Inferior parietal cortex (tissue), 1 donor: Measurements from ENCODE around the gene ITPA.
"Not testable (repeated sequence)": the region's sequence is repeated elsewhere in the genome, so short reads cannot be mapped to it uniquely, and the experiment has no call there.

Experiments
- DNase-seq: peaks from one replicate; pipeline ENCODE4 v3.0.0-alpha.2; 2016; ENCODE audit errors: extremely low spot score

The ITPA gene

DNA sequence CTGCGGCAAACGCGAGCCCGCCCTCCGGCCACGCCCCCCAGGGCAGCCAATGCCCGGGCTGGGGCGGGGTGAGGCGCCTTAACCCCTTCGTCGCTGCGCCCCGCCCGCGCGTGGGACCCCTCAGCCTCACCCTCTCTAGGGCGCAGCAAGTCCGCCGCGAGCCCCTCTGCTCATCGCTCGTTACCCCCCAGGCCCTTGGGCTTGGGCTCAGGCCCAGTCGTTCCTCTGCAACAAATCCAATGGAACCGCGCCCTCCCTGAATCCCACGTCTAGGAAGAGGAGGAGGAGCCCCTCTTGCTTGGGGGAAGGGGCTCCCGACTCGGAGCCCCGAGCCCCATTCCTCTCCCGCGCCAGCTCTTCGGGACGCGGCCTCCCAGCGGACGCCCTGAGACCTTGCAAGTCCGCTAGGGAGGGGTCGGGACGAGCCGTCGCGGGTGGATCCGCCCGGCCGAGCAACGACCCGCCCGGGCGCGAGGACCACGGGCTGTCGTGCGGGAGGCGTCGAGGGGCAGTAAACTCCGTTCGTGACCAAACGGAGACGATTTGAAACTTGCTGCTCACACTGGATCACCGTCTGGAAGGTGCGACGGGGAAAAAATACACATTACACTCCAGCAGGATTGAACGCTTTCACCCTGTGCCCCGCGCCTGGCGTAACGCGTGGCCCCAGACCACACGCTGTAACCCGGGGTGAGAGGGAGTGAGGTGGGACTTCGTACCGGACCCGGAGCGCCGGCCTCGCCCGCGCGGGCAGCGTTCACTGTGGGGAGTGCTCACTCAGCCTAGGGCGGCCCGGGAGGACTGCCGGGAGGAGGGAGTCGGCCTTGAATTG, 35.5 kb upstream of the ITPA start:
- DNase-seq: peak; percentile 79

DNA sequence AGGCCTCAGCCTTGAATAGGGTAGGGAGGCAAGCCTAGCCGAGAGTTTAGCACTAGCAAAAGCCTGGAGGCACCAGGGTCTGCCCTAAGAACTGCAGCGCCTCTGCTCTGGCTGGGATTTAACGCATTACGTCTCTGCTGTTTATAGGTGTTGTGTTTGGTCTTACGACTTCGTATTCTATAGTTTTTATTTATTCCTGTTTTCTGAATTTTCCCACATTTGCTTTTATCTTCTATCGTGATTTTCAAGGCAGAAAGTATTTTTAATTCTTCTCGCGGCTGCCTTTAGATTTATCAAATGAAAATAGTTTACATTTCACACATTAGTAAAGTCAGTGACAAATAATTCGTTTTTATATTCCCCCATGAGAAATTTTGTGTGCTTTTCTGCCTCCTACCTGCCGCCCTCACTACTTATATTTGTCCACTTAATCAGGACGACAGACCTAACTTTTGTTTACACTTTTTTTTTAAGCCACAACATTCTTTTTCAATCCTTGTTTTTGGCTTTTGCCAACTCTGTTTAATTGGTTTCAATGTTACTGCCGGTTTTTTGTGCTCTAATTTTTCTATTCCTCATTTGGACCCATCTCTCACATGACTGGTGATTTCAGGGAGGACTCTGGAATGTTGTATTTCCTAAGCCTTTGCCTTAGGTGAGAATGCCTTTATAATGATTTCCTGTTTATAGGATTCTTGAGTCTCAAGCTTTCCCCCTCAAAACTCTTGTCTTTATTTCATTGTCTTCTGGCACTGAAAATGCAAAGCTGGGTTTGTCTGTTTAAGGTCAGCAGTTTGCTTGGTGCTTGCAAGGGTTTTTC, 34.6 kb upstream of the ITPA start:
- no peak for DNase-seq

DNA sequence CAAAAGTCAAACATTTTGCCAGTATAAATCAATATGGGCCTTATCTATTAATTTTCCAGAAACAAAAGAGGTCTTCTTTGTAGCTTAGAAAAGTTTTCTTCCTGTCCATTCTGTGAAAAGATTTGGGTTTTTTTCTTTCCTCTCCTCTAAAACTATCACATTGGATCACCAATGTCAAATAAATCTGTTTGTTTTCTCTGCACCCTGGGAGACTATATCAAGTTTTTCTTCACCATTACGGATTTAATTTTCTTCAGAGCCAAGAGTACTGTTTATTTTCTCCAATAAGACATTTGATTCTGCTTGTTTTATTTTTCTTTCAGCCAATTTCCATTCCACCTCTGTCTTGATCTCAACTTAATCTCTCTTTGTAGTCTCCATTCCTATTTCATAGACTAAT, 34.0 kb upstream of the ITPA start:
- no peak for DNase-seq

DNA sequence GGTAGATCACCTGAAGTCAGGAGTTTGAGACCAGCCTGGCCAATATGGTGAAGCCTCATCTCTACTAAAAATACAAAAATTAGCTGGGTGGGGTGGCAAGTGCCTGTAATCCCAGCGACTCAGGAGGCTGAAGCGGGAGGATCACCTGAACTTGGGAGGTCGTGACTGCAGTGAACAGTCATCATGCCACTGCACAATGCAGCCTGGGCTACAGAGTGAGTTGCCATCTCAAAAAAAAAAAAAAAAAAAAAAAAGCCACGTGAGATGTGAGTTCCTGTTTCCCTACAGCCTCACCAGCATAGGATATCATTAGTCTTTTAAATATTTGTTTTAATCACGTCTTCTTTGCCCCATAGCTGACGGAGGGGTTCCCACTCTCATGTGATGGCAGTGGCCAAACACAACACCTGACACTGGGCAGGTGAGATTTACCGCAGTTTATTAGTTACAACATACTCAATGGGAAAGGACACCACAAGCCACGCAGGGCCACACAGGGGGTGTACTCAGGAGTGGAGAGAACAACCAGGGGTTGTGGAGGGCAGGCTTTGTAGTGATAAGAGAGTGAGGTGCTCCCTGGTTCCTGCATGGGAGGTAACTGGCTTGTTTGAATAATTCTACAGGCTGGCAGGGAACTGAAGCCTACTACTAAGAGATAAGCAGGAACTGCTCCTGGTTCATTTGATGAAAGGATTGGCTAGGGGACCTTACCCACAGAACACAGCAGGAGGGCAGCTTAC, 31.4 kb upstream of the ITPA start:
- DNase-seq: no peak

DNA sequence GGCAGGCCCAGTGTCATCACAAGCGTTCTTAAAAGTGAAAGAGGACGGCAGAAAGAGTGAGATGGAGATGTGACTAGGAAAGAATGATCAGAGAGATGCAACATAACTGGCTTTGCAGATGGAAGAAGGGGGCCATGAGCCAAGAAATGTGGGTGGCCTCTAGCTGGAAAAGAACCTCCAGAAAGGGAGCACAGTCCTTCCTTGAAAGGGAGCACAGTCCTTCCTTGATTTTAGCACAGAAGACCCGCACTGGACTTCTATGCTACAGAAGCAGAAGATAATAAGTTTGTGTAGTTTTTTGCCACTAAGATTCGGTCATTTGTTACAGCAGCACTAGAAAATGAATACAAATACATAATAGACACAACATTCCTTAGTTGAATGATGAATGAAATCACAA, 29.0 kb upstream of the ITPA start:
- no peak for DNase-seq

DNA sequence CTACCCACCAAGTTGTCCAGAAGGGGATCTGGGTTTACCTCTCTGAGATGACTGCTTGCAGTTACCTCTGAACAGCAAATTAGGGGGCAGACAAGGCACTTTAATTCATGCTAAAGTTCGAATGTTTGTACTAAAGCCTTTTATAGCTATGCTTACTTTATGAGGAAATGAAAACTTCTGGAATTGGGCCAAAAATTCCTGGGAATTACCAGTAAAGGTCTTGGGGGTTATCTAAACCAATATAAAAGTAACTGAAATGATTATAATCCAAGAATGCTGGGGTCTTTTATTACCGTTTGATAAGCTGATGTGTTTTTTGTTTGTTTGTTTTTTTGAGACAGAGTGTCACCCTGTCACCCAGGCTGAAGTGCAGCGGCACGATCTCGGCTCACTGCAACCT, 28.0 kb upstream of the ITPA start:
- DNase-seq: no peak

DNA sequence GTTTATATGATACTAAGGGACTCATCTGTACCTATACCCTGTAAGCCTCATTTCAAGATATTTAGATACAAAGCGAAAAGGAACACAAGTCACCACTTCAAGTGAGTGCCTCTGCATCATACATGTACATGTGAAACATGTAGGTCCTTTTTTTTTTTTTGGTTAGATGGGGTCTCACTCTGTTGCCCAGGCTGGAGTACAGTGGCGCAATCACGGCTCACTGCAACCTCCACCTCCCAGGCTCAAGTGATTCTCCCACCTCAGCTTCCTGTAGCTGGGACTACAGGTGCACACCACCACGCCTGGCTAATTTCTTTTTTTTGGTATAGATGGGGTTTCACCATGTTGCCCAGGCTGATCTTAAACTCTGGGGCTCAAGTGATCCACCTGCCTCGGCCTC, 26.9 kb upstream of the ITPA start:
- DNase-seq: not testable (repeated sequence)

DNA sequence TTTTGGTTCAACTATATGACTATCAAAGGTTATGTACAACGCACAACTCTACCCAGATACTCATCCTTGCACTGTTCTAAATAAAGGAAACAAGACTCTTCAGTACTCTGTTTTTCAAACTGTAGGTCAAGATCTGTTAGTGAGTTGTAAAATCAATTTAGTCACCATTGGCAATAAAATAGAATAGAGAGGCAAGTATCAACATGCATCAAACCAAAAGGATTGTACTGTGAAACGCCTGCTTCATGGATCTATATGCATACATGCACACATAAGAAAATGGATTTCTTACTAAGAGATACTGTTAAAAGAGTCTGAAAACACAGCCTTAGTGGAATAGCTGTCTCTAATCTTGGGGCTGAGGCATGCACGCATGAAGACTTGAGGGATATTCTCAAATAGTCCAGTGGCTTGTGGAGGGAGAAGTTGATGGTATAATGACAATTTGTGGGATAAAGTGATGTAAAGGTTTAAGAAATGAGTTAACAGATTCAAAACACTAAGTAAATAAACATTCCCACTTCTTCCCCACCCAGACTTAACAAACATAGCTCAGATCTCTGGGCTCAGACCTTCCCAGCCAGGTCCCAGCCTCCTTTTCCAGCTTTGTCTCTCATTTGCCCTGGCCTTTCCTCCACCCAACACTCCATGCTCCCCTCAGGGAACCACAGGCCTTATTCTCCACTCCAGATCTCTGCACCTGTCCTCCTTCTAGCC, 25.2 kb upstream of the ITPA start:
- DNase-seq: no peak

DNA sequence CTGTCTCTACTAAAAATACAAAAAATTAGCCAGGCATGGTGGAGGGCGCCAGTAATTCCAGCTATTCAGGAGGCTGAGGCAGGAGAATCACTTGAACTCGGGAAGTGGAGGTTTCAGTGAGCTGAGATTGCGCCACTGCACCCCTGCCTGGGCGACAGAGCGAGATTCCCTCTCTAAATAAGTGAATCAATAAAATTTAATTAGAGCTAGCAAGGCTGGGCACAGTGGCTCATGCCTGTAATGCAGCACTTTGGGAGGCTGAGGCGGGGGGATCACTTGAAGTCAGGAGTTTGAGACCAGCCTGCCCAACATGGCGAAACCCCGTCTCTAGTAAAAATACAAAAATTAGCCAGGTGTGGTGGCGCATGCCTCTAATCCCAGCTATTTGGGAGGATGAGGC, 21.4 kb upstream of the ITPA start:
- not testable (repeated sequence) for DNase-seq

DNA sequence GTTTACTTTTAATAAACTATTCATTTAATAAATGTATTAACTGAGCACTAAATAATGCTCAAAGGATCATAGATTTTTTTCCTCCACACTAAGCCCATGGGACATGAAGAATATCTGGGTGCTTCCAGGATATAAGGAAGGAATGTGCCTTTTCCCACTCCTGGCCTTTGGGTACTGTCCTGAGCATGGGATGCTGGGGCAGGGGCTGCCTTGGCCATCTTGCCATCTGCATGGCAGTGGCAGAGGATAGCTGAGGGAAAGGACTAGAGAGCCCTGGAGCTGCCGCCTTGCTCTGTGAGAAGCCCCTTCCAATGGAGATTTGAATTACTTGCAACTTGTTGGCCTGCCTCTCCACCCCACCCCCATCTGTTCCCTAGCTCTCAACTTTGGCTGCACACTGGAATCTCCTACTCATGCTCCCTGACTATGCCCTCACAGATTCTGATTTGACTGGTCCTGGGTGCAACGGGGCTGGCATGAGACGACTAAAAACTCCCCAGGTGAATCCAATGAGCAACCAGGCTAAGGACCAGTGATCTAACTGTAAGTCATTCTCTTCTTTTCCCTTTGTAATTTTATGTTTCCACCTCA, 20.4 kb upstream of the ITPA start:
- no peak for DNase-seq

DNA sequence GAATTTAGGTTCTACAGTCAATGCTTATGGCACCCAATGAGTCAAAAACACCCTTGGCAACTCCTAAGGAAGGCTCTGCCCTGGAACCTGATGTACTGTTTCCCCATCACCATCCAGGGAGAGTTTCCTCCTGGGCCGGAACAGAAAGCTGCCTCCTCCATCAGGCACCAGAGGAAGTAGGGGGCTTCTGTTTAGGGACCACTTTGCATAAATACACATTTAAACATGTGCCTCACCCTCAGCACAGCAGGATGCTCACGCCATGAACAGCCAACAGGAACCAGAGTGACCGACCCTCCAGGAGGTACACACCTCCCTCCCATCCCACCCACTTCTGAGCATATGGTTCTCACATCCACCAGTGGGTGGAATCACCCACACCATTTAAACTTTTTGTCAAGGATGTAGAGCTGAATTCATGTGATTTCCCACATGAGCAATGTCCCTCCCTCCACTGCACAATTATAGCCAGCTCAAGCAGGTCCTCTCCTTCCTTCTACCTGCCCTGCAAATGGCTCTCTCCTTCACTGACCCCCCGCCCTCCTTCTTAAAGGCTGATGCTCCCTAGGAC, 19.7 kb upstream of the ITPA start:
- peak; percentile 52 for DNase-seq

DNA sequence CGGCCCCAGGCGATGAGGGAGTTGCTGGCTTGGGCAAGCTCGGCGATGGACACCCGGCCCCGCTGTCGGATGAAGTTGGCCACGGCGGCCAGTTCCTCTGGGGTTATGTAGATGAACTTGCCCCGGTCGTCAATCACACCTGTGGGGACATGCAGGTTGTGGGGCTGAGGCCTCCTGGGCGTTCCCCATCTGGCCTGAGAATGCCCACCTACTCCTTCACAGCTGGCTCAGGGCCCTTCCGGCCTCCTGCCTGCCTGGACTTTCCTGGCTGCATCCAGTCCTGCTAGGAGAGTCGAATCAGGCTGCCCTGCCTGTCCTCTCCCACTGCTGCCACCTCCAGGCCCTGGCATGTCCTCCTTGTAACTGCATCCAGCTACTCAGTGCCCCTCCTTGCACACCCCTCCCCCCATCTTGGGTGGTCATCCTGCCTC, 18.6 kb upstream of the ITPA start:
- DNase-seq: no peak

DNA sequence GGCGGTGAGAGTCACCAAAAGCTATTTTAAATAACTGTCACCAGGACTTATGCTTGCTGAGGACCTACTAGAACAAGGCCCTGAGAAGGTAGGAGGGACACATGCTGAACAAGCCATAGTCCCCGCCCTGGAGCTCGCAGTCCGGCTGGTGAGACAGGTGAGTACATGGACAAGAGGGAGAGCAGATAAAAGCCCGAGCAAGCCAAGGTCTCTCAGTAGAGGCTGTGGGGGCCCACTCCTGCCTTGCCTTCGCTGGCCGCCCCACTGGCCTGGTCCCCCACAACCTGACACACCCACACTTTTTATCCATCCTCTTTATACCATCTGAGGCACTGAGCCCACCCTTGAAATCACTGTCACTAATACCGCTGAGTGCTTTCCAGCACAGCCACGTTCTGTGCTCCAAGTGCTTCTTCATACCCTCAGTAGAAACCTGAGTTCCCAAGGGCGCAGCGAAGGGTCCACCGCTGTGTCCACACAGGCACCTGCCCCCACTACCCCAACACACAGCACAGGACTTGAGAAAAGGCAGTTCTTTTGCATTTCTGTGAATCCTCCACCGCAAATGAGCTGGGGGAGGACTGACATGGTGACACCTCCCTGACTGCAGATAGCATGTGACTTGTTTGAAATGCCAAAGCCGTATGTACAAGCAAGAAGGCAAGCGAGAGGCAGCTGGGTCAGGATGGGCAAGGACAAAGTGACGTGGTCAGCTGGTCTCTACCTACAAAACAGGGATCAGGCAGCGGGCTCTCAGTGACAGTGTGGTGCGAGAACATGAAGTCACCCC, 16.9 kb upstream of the ITPA start:
- no peak for DNase-seq

DNA sequence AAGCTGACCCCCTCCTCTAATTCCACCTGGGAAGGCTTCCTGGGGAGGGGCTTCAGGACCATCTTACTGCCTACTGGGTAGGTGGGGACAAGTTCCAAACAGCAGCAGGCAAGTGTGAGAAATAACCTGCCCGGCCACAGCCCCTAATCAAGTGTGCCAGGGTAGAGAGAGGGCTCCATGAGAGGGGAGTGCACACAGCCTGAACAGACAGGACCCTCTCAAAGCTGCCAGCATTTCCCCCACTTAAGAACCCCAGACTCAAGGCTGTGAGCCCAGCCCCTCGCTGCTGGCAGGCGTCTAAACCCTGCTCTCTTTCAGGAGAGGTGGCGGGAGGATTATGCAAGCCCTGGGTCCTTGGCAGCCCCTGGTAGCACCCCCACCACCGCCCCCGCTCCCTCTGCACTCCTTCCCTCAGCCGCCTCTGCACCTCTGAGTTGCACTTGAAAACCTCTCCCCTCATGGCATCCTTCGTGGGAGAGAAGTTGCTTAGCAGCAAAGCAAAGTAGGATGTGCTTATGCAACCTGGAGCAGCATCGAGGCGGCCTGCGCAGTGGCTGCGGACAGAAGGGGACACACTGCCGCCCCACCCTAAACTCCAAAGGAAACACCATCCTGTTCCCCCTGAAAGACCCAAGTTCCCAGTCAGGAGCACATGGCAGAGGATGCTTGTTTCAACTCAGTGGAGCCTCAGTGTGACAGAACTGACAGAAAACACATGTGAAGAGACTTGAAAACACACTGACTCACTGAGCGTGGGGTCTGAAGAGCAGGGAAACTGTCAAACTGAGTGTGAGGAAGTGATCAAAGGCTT, 15.3 kb upstream of the ITPA start:
- DNase-seq: no peak

DNA sequence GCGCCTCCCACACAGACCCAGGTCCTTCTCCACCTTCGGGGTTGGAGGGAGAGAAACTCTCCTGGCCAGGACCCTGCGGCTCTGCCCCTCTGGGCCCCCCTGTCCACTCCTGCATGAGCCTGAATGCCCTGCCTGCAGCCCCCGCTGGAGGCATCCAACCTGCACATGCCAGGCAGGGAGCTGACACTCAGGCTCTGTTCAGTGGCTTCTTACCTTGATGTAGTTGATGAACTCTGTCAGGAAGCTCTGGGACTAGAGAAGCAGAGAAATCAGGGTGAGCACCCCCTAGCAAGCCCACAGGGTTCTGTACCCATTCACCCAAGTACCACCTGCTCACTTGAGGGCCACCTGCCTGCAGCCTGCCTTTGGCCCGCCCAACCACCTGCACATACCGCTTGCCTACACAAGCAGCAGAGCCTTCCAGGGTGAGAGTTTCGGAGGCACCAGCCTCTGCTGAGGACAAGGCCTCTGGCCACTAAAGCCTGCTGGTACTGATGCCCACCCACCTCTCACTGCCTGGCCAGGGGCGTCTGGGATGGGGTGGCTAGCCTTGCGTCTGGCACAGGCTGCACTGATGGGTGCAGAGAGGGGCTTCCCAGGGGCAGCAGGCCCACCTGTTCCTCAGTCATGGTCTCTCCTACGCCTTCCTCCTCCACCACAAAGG, 14.5 kb upstream of the ITPA start:
- no peak for DNase-seq

DNA sequence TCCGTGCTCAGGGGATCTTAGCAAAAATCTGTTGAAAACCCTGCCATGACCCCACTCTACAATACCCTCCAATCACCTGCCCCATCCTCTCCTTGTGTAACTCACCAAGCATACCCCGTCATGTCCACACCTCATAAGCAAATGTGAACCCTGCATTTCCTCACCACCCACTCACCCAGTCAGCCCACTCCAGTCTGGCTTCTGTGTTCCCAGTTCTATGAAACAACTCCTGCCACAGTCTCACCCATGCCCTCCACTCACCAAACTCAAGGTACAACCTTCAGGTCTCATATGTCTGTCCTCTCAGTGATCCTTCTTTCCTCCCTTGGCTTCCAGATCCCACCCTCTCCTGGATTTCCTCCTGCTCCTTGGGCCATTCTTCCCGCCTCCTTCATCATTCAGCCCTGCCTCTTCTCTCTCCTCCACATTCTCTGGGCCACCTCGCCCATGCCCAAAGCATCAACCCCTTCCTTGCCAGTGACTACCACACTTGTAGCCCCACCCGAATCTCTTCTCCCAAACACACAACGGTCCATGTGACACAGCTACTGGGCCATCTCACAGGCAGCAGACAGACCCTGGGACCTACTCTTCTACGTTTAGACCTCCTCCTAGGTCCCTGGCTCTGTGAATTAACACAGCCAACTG, 13.6 kb upstream of the ITPA start:
- no peak for DNase-seq

DNA sequence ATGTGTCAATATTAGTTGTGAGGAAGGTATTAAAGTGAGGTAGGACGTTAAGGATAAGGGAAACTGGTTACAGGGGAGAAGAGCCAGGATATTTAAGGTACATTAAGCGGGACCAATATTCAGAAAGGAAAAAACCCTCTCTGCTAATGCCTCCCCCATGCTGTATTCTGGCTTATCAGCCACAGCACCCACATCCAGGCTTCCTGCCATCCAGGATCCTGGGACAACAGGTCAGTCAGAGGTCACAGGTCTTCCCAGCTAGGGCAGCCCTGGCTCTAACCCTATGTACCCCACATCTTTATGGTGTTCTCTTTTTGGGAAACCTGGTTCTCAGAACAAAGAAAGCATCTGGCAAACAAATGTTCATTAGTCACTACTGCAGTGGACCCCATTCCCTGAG, 10.1 kb upstream of the ITPA start:
- no peak for DNase-seq
